HG02885 (cell line): Measurements from ENCODE around the gene GSTO1.

Experiments used
- ATAC-seq: cut with Tn5 transposase; IDR thresholded peaks from one replicate; pipeline ENCODE4 v1.9.1; 2021; ENCODE audit warnings: mild to moderate bottlenecking; ENCODE audit not compliant: unreplicated experiment, poor library complexity

GSTO1 gene

GRCh38 chr10:104273899-104274575, 19.3 kb downstream of the GSTO1 start:
- ATAC-seq: no peak

GRCh38 chr10:104274762-104275721, 20.4 kb downstream of the GSTO1 start:
- peak; percentile 90 for ATAC-seq

DNA sequence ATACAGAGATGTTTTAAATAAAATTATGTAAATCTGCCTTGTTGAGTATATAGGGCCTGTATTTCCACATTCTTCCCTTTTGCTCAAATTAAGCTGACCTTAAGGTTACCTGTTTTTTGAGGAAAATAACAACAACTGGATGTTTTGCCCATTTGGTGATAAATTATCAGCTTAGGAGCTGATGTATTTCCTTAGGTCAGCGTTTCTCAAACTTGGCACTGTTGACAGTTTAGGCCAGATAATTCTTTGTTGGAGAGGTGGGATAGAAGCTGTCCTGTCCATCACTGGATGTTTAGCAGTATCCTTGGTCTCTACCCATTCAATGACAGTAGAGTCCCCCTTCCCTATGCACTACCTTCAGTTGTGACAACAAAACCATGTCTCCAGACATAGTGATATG, 21.5 kb downstream of the GSTO1 start:
- no peak for ATAC-seq

GRCh38 chr10:104277785-104278184, 23.1 kb downstream of the GSTO1 start:
- no peak for ATAC-seq

DNA sequence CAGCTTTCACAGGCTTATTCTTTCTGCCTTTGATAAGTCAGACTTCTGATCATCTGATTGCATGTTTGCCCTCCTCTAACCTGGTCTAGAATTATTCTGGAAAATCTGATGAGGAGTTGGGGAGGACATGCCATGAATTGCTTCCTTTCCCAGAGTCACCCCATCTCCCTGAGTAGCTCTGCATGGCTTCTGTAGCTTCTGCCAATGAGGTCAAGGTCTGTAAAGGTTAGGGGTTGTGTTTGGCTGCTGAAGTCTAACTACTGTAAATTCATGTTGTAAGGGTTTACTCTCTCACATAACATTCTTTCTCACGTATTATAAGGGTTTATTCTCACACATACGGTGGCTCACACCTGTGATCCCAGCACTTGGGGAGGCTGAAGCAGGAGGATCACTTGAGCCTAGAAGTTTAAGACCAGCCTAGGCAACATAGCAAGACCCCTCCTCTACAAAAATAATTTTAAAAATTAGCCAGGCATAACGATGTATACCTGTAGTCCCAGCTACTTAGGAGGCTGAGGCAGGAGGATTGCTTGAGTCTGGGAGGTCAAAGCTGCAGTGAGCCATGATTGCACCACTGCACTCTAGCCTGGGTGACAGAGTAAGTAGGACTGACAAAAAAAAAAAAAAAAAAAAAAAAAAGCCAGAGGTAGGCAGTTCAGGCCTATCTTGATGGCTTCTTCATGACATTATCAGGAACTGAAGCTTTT, 25.0 kb downstream of the GSTO1 start:
- ATAC-seq: no peak

DNA sequence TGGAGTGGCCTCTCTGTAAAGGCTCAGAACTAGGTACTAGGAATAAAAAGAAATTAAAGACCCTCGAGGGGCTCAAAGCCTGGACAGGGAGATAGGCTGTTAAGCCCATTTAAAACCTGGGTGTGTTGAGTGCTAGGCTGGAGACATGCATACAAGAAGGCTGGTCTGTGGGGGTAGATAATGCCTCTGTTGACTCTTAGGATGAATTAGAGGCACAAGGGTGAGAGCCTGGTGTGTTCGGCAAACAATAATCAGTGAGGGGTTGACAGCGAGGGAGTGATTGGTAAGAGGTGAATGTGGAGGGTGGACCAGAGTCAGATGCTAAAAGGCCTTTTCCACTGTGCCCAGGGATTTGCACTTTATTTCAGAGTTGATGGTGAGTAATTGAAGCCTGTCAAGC, 27.0 kb downstream of the GSTO1 start:
- ATAC-seq: no peak

GRCh38 chr10:104284846-104285245, 30.2 kb downstream of the GSTO1 start:
- ATAC-seq: no peak

- no peak for ATAC-seq
Observed at GRCh38 chr10:104286939-104287338, 32.2 kb downstream of the GSTO1 start.

DNA sequence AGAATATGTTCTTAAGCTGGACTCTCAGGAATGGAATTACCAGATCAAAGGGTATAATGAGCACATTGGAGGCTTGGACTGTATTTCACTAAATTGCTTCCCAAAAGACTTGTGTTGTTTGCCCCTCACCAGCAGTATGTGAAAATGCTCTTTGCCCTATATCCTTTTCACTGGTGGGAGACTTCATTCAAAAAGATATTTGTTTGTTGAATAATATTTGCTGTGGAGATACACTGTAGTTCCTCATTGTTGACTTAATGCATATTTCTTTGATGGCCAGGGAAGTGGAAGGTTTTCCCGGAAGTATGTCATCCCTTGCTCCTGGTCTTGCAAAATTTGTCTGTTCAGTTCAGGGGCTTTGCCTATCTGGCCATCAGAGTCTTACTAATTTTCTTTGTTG, 33.7 kb downstream of the GSTO1 start:
- no peak for ATAC-seq

DNA sequence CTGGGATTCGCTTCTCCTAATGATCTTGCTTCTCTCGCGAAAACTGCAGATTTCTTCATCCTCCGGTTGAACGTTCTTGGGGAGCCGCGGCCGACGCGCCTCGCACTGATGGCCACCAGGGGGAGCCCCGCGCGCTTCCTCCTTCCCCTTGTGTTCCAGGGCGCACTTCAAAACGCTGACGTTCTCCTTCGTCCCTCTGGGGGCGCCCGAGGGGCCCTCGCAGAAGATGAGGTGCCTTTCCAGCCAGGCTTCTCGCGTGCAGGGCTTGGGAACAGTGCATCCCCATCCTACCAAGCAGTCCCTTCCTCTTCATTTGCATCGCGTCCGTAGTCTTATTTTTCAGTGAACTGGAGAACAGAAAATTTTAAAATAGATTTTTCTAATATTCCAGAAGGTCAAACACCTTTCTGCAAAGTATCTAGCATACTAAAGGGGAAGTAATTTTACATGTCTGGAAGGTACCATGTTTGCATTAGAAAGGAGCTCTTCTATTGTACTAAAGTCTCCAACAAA, 36.8 kb downstream of the GSTO1 start:
- ATAC-seq: peak; percentile 100

GRCh38 chr10:104293011-104293410, 38.3 kb downstream of the GSTO1 start:
- no peak for ATAC-seq

DNA sequence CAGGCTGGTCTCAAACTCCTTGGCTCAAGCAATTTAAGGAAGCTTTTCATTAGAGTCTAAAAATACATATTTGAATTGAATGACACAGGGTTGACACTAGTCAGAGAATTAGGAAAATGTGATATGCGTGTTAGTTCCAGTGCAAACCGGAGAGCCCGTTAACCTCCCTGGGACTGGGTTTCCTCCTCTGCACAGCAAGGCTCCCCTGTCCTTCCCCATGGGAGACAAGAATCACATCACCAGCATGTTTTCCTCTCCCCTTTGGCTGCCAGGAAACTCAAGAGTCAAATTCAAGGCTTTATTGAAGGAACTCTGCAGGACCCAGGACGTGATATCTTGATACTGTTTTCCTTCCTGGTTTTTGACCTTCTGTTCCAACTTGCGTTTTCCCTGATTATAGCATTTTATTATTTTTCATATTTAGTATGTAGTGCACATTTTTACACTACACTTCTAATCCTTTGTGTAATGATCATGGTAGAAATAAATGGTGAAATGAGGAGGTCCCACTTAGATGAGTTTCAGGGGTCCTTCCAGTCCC, 39.2 kb downstream of the GSTO1 start:
- ATAC-seq: no peak

DNA sequence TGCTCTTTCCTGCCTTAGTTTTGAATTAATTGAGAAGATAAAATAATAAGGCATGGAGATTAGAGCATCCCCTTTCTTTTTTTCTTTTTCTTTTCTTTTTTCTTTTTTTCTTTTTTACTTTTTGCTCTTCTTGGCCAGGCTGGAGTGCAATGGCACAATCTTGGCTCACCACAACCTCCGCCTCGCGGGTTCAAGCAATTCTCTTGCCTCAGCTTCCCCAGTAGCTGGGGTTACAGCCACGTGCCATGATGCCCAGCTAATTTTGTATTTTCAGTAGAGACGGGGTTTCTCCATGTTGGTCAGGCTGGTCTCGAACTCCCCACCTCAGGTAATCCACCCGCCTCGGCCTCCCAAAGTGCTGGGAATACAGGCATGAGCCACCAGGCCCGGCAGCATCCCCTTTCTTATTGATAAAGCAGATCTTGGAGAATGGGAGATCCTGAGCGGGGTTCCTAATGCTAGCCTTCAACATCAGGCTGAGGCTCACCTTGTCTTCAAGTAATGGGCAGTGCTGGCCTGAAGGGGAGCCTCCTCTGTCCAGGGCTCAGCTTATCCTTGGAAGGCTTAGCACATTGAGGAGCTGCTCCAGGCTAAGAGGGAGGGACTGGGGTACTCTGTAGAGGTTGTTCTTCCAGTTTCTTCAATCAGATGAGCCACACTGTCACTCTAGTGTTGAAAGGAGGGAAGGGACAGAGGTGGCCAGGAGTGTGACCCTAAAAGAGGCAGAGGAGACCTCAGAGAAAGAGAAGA, 42.2 kb downstream of the GSTO1 start:
- ATAC-seq: no peak

DNA sequence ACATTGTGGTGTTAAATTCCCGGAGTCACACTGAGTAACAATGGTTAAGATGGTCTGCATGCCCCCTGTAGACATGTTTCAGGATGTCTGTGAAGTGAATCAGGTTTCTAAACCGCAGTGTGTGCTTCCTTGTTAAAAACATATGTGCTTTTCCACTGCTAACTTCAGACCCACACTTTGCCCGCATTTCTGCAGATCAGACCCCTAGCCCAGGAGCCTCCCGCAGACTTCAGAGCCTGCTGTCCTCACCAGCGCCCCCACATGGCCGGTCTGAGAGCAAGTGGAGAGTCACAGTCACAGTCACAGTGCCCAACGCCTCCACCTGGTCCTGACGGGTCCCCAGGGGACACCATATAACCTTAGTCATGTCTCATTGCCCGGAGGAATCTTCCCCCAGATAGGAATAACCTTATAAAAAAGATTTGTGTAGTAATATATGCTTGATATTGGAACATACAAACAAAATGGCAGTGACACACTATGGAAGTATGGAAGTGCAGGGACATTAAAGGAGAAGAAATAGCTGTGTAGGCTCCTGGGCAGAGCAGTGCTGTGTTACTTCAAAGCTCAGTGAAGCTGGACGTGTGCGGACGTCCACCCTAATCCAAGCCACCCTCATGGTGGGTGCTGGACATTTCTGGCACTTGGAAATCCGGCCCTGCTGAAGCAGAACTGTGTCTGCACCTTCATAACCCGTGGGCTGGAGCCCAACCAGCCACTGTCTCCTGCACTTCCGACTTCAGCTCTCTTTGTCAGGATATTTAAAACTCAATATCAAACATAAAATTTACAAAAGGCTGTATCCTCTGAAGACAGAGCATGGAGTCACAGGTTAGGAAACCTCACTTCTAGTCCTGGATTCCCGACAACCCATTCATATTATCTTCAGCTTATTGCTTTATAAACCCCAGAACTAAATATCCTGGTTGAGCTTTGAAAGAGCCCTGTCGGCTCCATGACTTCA, 43.3 kb downstream of the GSTO1 start:
- ATAC-seq: no peak

DNA sequence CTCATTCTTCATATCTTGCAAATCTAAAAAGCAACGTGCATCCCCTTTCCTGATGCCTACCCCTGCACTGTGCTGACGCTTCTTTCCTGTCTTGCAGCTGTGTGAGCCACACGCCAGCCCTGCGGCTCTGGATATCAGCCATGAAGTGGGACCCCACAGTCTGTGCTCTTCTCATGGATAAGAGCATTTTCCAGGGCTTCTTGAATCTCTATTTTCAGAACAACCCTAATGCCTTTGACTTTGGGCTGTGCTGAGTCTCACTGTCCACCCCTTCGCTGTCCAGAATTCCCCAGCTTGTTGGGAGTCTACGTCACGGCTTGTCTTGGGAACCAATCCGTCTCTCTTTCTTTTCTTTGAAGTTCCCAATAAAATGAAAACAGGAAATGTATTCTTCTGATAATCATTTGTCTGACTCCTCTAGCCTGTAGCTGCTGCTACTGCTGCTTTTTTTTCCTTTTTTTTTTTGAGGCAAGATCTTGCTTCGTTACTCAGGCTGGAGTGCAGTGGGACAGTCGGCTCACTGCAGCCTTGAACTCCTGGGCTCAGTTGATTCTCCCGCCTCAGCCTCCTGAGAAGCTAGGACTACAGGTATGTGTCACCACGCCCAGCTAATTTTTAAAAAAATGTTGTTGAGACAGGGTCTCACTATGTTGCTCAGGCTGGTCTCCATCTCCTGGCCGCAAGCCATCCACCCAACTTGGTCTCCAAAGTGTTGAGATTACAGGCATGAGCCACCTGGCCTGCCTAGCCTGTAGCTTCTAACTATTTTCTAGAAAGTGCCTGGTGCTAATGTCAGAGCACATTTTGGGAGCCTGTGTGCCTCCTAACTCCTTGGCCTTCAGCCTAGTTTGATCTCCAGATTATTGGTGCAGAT, 44.6 kb downstream of the GSTO1 start:
- ATAC-seq: no peak

- no peak for ATAC-seq
Observed at GRCh38 chr10:104300002-104300735, 45.5 kb downstream of the GSTO1 start.

DNA sequence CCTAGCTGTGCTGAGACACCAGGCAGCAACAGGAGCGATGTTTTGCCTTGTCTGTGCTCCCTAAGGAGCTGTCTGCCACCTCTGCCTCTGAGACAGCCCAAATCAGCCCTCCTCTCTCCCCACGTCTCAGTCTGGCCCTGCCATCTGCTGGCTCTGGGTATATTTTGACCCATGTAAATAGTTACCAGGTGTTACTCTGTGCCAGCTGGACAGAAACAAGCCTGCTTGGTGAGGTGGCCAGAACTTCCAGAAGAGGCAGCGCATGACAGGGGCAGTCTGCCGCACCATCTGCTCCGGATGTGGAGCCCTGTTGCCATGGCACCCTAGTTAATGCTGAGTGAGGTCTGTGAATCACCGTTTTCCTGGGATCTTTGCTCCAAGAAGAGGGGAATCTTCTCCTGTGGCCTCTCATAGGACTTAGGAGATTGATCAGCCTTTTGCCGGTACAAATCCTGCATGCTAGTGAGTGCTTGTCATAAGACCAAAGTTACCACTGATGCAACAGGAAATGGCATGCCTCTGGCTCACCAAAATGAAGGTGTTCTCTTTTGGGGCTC, 46.1 kb downstream of the GSTO1 start:
- ATAC-seq: no peak
